ENCODE results near the gene DUSP7. TPM values are rescaled to one million over a fixed set of nuclear protein-coding genes. Genes with fewer than 3 reads are reported as not detected.

DUSP7 gene
- polyA plus RNA-seq, 4 donors = 14.6 to 21.5 (median 18.2) TPM

DNA sequence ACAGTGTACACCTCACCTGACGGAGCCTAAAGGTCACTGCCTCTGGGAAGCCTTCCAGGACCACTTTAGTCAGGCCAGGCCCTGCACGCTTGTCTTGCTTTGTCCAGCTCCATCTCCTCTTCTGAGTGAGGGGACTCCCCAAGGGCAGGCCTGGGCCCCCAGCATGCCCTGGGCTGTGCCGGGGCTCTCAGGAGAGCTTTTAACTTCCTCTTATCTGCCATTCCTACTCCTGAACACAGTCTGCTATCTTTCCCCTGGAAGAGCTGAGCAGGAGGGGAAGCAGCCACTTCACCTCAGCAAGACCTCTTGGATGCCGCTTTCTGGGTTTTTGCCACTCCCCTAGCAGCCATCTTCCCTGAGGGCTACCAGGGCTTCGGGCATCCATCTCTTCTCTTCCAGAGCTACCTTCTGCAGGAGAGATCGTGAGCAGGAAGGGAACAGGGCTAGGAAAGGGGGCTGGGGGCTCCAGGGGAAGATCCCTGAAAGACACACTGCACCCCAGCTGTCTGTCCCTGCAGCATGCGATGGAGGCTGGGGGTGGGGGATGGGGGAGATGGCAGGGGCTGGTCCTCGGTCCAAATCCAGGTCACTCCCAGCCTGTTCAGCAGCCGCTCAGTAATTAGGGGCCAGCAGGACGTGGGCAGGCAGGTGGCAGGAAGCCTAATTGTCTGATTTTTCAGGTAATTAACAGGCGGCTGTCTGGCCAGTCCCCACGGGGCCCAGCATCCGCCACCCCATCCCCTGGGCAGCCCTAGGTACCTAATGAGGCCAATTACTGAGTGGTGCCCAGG lies 40.7 kb downstream of the DUSP7 start:
- DNase-seq (ENCODE audit: low read depth in 4 of 4, low spot score in 2 of 4) = no peak

DNA sequence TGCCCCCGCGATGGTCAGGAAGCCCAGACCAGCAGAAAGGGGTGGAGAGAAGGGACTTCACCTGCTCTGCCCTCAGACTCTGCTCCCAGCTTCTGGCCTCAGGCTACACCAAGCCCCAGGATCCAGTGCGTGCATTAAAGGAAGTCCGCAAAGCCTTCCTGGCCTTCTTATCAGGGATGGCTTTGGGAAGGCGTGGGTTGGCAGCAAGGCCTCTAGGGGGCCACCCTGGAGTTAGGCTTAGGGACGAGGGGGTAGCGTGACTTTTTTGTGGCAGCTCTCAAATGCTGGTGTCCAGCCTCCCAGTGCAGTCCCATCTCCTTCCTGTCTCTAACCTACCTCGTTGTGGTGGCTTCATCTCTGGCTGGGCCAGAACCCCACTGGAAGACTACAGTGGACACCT lies 41.8 kb downstream of the DUSP7 start:
- DNase-seq (ENCODE audit: low read depth in 4 of 4, low spot score in 2 of 4) = no peak

DNA sequence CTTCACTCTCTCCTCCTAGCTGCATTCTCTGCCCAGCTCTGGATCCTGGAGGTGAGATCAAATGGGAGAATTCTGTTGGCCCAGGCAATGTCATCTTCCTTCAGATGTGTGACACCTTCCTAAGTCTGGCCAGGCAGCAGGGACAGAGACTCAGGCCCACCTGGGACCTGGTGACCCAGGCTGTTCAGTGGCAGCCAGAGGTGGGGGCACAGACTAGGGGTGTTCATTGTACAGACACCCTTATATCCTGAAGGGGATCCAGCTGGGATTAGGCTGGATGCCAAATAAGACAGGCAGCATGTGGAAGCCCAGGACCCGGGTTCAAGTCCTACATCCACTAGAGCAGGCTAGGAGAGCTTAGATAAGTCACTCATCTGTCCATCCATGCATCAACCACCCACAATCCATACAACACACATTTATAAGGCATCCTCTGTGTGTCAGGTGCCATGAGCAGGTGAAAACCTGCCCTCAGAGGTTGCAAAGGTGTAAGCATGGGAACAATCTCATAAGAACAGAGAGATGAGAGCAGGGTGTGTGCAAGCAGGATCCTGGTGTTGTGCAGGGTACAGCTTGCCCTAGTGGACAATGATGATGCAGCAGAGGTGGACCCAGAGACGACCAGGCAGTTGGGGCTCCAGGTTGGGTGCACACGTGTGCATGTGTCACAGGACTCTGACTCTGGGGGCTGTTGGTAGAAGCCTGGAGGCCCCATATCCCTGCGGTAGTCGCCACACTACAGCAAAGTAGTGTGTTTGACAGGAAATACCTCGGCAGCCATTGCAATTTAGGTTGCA lies 42.4 kb downstream of the DUSP7 start:
- DNase-seq (ENCODE audit: low read depth in 4 of 4, low spot score in 2 of 4) = no peak

DNA sequence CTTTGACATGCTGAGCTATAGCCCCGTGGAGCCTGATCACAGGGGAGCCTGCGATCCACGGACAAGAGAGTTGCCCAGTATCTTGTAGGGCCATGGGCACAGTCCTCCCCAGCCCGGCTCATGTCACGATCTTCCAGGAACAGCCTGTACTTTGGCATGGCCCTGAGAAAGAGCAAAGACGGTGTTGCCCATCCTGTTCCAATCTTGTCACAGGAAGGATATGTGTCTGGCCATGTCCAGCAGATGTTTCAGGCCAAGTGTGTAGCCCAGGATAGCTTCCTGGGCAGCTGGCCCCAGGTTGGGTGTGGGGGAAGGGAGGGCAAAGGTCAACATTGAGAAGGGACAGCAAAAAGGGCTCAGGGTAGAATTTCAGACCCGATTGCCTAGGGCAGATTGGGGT lies 43.7 kb downstream of the DUSP7 start:
- DNase-seq (ENCODE audit: low read depth in 4 of 4, low spot score in 2 of 4) = no peak

DNA sequence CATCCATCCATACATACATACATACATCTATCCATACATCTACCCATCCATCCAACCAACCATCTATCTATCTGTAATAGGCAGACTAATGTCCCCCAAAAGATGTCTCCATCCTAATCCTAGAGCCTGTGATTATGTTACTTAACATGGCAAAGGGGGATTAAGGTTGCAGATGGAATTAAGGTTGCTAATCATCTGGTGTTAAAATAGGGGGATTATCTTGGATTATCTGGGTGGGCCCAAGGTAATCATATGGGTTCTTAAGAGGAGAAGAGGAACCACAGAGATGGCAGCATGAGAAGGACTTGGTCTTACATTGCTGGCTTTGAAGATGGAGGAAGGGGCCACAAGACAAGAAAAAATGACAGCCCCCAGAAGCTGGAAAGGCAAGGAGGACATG lies 45.9 kb downstream of the DUSP7 start:
- no peak for DNase-seq (ENCODE audit: low read depth in 4 of 4, low spot score in 2 of 4)

DNA sequence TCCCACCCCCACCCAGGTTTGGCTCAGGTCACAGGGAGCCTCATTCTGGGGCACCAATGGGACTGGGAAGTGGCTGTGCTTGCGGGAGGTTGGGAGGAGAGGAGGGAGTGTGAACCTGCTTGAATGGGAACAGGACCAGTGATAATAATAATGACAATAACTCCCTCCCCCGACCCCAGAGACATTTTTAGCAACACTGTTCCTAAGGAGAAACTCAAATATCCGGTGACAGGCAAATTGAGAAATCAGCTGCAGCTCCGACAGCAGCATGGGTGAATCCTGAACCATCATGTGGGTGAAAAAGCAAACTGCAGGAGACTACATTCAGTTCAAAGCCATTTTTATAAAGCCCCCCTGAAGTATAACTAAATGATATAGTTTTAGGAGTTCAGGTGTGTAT lies 49.1 kb downstream of the DUSP7 start:
- DNase-seq (ENCODE audit: low read depth in 4 of 4, low spot score in 2 of 4) = no peak

DNA sequence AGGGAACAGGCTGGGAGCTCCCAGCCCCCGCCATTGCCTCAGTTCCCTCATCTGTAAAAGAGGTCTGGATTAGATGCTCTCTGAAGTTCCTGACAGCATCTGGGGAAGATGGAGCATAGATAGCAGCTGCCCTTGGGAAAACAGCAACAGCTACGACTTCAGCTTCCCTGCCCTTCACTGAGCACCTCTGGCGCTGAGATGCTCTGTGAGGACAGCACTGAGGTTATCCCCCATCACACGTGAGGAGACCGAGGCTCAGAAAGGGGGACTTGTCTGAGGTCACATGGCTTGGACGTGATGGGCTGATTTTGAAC lies 49.6 kb downstream of the DUSP7 start:
- no peak for DNase-seq (ENCODE audit: low read depth in 4 of 4, low spot score in 2 of 4)

DNA sequence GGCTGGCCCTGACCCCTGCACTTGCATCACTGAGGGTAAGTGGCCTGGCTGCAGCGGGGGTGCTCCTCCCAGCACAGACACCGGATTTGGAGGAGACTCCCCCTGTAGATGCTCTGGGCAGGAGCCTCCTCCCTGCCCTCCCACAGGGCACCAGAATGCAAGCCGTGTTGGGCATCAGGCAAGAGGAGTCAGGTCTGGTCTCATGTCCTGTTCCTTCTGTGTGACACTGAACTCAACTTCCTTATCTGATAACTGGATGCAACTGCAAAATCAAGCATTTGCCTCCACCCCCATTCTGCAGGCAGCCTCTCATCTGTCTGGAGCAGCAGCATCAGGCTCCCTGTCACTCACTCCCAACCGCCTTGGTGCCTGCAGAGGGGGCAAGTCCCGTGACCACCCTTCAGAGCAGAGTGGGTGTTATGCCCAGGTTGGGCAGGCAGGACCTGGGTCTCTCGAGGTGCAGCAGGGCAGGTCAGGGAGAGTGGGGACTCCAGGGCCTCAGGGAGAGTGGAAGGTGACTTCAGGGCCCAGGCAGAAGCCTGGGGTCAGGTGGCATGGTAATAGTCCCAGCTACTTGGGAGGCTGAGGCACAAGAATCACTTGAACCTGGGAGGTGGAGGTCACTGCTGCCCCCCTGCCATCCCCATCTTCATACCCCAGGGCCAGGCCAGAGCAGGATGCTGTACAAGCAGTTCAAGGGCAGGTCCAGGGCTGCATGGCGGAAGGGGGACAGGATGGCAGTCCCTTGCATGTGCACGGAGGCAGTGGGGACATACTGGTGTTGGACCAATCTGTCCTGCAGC lies 50.2 kb downstream of the DUSP7 start:
- DNase-seq (ENCODE audit: low read depth in 4 of 4, low spot score in 2 of 4) = no peak

DNA sequence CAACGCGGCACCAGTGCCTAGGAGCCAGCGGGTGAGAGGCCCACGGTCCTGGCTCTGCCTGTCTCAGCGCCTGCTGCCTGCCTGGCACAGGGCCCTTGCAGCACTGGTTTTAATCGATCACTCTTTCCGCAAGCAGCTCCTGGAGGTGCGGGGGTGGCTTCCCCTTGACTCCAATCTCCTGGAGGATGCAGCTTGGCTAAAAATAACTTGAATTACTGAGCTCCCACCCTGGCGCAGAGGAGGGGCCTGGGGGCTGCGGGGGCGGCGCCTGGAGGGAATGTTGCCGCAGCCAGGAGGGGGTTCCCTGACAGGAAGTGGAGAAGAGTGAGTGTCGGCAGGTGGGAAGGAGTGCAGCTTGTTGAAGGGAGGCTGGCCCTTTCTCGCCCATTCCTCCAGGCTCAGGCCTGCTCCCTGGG lies 50.8 kb downstream of the DUSP7 start:
- DNase-seq (ENCODE audit: low read depth in 4 of 4, low spot score in 2 of 4) = peak; percentile 31 to 68 (median 56)

DNA sequence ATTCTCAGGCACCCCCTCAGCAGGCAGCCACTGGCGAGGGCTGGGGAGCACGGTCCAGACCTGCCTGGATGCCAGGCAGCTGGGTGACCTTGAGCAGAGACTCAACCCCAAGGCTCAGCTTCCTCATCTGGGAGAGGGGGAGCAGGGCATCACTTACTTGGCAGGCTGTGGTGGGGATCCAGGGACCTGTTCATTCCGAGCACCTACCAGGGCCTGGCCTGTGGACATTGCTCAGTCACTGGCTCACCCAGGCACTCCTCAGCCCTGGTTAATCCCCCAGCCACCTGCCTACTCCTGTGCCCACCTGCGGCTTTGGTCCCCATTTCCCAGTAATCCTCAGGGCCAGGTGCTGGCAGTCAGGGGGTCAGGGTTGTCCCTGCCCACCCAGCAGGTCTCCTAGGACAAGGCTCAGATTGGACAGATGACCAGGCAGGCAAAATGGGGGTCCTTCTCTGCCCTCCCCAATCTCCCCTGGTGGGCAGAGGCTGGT lies 51.4 kb downstream of the DUSP7 start:
- DNase-seq (ENCODE audit: low read depth in 4 of 4, low spot score in 2 of 4) = no peak

DNA sequence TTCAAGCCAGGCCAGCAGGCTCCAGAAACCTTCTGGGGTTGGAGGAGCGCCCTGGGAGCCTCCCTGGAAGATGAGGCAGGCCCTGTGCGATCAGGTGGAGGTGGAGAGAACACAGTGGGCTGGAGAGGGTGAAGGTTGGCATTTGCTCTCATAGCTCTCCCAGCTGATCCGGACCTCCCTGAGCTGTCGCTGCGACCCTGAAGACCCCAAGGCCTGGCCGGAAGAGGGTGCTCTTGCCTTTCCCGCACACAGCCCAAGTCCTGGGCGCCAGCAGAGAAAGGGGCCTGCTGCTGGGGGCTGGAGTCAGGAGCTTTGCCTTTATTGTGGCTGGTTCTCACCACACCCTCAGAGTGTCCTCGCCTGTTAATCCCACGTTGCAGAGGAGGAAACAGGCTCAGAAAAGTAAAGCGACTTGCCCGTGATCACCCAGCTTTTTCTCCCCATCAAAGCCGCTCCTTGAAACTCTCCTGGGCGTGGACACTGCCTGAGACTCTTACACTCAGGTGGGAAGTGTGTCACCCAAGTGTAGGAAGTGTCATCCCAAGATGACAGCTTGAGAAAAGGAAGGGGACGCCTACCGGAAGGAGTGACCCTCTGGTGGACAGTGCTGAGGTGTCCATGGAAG lies 52.1 kb downstream of the DUSP7 start:
- DNase-seq (ENCODE audit: low read depth in 4 of 4, low spot score in 2 of 4) = peak in 1 of 4 donors; percentile 46

DNA sequence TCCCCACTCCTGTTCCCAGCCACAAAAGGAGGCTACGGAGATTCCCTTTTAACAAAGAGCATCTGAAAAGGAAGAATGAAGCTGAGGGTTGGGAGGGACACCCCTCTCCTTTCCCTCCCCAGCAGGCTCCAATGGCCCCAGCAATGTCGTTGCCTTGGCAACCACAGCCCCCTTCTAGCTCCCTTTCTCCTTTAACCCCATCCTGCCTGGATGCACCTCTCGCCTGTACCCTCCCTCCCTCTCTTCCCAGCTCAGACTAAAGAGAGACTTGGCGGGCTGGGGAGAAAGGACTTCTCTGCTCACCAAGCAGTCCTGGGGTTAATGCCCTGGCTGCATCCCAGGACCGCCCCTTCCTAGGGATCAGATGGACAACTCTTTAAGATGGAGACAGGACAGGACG lies 53.6 kb downstream of the DUSP7 start:
- no peak for DNase-seq (ENCODE audit: low read depth in 4 of 4, low spot score in 2 of 4)

DNA sequence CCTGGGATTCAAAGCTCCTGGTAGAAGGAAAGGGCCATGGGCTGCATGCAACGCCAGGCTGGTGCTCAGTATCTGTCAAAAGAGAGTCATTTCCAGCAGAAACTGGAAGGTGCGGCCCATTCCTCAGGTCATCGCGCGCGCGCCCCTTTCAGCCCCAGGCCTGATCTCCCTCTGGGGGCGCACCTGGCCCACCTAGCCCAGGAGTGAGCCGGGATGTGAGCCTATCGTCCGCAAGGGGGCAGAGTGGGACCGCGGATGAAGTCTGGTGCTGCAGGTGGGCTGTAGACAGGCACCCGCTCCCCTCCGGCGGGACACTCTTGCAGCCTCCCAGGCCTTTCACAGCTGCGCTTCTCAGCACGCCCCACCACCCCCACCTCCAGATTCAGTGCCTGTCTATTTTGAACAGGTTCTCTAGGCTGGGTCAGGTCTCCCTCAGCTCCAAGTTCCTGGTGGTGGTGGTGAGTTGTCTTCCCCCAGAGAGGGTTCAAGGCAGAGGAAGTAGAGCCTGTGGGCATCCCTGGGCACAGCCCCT lies 54.9 kb downstream of the DUSP7 start:
- DNase-seq (ENCODE audit: low read depth in 4 of 4, low spot score in 2 of 4) = peak; percentile 41 to 71 (median 60)

DNA sequence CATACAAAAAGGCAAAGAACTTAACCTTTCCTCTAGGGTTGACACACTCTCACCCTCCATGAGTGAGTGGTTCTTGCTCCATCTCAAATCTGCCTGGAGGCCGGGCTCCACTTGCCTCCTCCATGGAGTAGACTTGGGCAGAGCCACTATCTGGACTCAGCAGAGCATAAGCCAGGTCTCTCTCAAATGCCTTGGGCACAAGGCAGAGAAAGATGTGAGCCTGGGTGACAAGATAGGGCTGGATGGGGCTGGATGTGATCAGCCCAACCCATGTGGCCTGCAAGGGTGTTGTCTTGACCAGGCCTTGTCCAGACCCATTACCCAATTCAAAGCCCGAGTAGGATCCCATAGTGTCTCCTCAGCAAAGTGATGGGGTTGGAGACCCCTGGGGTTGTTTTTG lies 56.5 kb downstream of the DUSP7 start:
- no peak for DNase-seq (ENCODE audit: low read depth in 4 of 4, low spot score in 2 of 4)

Other genes starting within 250 kb of the DUSP7 start
- gene IQCF2, start 195.0 kb downstream of the DUSP7 start, polyA plus RNA-seq (ENCODE audit: insufficient read length in 4 of 4) = not detected
- not detected for gene IQCF5, start 181.0 kb downstream of the DUSP7 start, polyA plus RNA-seq (ENCODE audit: insufficient read length in 4 of 4)
- gene IQCF1, start 153.2 kb downstream of the DUSP7 start, polyA plus RNA-seq (ENCODE audit: insufficient read length in 4 of 4) = not detected
- gene RRP9, start 114.7 kb downstream of the DUSP7 start, polyA plus RNA-seq (ENCODE audit: insufficient read length in 4 of 4) = 10 to 100 TPM; 18.0 to 24.5 (median 21.3) TPM
- gene PARP3, start 114.2 kb downstream of the DUSP7 start, polyA plus RNA-seq (ENCODE audit: insufficient read length in 4 of 4) = 10 to 100 TPM; 14.6 to 22.7 (median 20.0) TPM
- under 1 TPM; 0.37 to 0.83 (median 0.59) TPM for gene GPR62, start 101.2 kb downstream of the DUSP7 start, polyA plus RNA-seq (ENCODE audit: insufficient read length in 4 of 4)
- 10 to 100 TPM; 51.1 to 83.6 (median 70.1) TPM for gene PCBP4, start 89.1 kb downstream of the DUSP7 start, polyA plus RNA-seq (ENCODE audit: insufficient read length in 4 of 4)
- 10 to 100 TPM; 82.8 to 96.5 (median 85.3) TPM for gene ABHD14B, start 82.5 kb downstream of the DUSP7 start, polyA plus RNA-seq (ENCODE audit: insufficient read length in 4 of 4)
- gene ABHD14A, start 81.5 kb downstream of the DUSP7 start, polyA plus RNA-seq (ENCODE audit: insufficient read length in 4 of 4) = 10 to 100 TPM; 24.2 to 36.6 (median 29.8) TPM
- gene ACY1, start 73.0 kb downstream of the DUSP7 start, polyA plus RNA-seq (ENCODE audit: insufficient read length in 4 of 4) = 100 to 1,000 TPM in 3 of 4 donors, 10 to 100 TPM in 1; 98.5 to 137 (median 115) TPM
- gene RPL29, start 60.7 kb downstream of the DUSP7 start, polyA plus RNA-seq (ENCODE audit: insufficient read length in 4 of 4) = 1,000 to 10,000 TPM; 1,583 to 1,933 (median 1,778) TPM
- 1 to 10 TPM; 7.5 to 8.4 (median 7.9) TPM for gene POC1A, start 97.9 kb upstream of the DUSP7 start, polyA plus RNA-seq (ENCODE audit: insufficient read length in 4 of 4)
- 10 to 100 TPM; 44.4 to 48.8 (median 47.9) TPM for gene ALAS1, start 141.6 kb upstream of the DUSP7 start, polyA plus RNA-seq (ENCODE audit: insufficient read length in 4 of 4)
- under 1 TPM; 0.17 to 0.33 (median 0.18) TPM for gene TLR9, start 169.1 kb upstream of the DUSP7 start, polyA plus RNA-seq (ENCODE audit: insufficient read length in 4 of 4)
- 10 to 100 TPM; 25.9 to 40.3 (median 32.0) TPM for gene TWF2, start 182.6 kb upstream of the DUSP7 start, polyA plus RNA-seq (ENCODE audit: insufficient read length in 4 of 4)
- 10 to 100 TPM; 19.3 to 22.3 (median 20.0) TPM for gene PPM1M, start 189.2 kb upstream of the DUSP7 start, polyA plus RNA-seq (ENCODE audit: insufficient read length in 4 of 4)
- 100 to 1,000 TPM in 2 of 4 donors, 10 to 100 TPM in 2; 91.4 to 111 (median 101) TPM for gene WDR82, start 222.1 kb upstream of the DUSP7 start, polyA plus RNA-seq (ENCODE audit: insufficient read length in 4 of 4)
- 10 to 100 TPM; 26.5 to 45.0 (median 38.3) TPM for gene GLYCTK, start 231.3 kb upstream of the DUSP7 start, polyA plus RNA-seq (ENCODE audit: insufficient read length in 4 of 4)